Muscle of arm (tissue), 12 donors: ENCODE data around the gene WNT9A. TPM values are rescaled to one million over a fixed set of nuclear protein-coding genes. Genes with fewer than 3 reads are reported as not detected.
"Not testable (repeated sequence)": the region's sequence is repeated elsewhere in the genome, so short reads cannot be mapped to it uniquely, and the experiment has no call there.

Source experiments
- DNase-seq: peaks from one replicate; pipeline ENCODE4 v3.0.0-alpha.2; 2013
- polyA plus RNA-seq, 12 donors: library from polyadenylated mRNA; unstranded; fragments of 120-200 nt; gene quantifications; one replicate each; pipeline ENCODE4 v1.2.1, GENCODE V29; 2013; ENCODE audit not compliant: insufficient read length in 12 of 12

Gene WNT9A
- polyA plus RNA-seq, 12 donors = 3.5 to 15.2 (median 6.3) TPM; not detected in 1

GRCh38 chr1:227913396-227913763 lies 34.4 kb downstream of the WNT9A start:
- no peak for DNase-seq

DNA sequence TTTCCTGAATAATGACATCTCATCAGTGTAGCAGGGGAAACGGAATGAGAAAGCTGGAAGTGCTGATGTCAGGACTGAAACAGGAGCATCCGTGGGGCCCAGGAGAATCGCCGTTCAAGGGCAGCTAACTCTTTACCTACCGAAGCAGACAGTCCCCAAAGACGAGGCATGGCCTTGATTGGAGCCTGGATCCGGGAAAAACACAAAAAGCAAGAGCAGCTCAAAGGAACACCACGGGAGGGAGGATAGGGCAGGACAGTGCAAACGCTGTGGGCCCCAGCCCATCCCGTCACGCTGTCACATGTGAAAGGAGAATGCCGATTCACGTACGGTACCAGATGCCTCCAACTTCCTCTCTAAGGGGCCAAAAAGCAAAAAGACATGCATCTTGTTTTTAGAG lies 34.9 kb downstream of the WNT9A start:
- no peak for DNase-seq

GRCh38 chr1:227911376-227911775 lies 36.4 kb downstream of the WNT9A start:
- no peak for DNase-seq

DNA sequence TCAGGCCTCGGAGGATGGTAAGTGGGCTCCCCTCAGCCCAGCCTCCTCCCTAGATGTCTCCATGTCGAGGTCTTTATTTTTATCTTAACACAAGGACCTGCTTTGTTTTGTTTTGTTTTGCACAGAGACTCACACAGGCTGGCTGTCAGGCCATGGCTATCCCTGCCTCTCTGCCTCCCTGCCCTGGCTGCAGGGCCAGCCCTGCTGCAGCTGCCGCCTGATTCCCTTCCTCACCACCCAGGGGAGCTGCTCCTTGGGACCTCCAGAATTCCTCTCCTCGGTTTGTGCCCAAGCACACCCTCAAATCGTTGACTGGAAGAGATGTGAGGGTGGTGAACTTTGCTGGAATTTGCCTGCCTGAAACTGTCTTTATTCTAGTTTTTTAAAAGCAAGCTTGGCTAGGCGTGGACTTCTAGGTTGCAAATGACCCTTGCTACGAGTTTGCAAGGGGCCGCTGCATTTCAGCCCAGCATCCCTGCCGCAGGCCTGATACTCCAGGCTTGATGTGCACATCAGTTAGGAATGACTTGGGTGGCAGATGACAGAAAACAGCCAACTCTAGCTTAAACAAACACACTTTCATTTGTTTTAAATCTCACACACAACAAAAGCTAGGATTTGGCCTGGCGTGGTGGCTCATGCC lies 37.1 kb downstream of the WNT9A start:
- DNase-seq = no peak

- not testable (repeated sequence) for DNase-seq
Measured at GRCh38 chr1:227909923-227910328, 37.8 kb downstream of the WNT9A start.

DNA sequence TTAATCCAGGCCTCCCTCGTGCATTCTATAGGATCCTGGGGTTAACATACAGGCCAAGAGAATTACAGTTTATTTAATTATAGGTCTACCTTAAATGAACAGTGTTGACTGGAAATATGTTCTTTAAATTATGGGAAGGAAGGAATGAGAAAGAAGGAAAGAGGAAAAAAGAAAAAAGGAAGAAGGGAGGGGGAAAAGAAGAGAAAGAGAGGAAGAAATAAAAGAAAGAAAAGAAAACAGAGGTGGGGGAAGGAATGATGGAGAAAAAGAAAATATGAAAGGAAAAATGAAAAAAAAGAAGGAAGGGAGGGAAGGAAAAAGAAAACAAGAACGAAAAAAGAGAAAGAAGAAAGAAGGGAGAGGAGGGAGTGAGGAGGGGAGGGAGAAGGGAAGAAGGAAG lies 38.5 kb downstream of the WNT9A start:
- DNase-seq = no peak

GRCh38 chr1:227908359-227908758 lies 39.4 kb downstream of the WNT9A start:
- DNase-seq = no peak

DNA sequence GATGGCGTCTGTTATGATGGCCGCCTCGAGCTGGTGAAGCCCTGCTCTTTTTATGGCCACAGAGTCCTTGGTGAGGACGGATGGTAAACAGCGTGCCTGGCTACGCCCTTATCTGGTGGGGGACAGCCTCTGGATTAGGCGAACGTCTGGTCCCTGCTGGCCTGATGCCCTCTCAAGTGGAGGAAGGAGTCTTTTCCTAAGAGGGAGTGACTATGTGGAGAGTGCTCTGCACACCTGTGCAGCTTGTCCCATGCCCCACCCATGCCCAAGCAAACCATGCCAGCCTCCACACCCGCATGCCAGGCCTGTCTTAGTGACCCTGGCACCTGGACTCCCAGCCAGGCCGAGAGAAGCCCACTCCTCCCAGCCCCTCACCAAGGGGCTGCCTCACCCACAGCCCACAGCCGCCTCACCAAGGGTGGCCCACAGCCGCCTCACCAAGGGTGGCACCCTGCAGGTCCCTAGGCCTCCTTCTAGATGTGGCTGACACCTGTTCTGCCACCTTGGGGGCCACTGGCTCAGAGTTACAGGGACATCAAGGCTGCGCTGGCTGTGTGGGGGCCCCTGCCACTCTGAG lies 40.2 kb downstream of the WNT9A start:
- DNase-seq = no peak

DNA sequence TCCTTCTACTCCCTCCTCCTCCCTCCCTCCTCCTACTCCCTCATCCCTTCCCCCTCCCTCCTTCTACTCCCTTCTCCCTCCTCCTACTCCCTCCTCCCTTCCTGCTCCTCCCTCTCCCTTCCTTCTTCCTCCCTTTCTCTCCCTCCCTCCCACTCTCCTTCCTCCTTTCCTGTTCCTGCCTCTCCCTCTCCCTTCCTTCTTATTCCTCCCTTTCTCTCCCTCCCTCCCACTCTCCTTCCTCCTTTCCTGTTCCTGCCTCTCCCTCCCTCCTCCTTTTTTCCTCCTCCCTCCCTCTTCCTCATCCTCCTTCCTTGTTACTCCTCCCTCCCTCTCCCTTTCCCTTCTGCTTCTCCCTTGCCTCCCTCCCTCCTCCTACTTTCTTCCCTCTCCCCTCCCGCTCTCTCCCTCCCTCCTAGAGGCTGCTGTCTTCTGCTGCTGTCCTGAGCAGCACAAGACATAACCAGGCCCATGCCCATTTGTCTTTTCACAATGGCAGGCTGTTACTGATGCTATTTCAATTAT lies 41.1 kb downstream of the WNT9A start:
- DNase-seq = no peak

- DNase-seq = no peak
Measured at GRCh38 chr1:227905573-227906487, 41.9 kb downstream of the WNT9A start.

- no peak for DNase-seq
Measured at GRCh38 chr1:227904541-227905335, 43.0 kb downstream of the WNT9A start.

DNA sequence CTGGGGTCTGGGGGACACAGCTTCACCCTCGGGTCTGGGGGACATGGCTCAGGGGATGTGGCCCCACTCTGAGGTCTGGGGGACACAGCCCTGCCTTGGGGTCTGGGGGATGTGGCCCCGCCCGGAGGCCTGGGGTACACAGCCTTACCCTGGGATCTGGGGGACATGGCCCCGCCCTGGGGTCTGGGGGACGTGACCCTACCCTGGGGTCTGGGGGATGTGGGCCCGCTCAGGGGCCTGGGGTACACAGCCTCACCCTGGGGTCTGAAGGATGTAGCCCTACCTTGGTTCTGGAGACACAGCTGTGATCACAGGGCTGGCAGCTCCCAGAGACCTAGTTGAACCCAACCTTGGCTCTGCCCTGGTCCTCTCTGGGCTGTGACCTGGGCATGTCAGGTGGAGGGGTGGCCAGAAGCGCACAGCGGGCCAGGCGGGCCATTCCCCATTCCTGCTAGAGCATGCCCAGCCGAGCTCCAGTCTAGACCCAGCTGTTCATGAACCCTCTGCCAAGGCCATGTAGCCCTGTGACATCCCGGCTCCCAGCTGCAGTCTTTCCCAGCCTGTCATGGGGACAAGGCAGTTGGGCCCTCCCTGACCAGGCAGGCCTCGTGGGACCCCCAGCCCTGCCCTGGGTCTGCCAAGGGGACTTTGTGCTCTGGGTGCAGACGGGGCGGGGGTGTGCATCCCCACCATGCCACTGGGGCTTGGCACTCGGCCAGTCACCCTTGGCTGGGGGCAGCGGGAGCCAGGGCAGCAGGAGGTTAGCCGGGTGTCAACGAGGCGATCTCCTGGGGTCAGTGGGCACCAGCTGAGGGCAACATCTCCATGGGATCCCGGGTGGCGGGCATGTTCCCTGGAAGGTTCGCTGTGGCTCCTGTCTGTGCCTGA lies 43.9 kb downstream of the WNT9A start:
- DNase-seq = no peak

GRCh38 chr1:227903061-227903521 lies 44.6 kb downstream of the WNT9A start:
- no peak for DNase-seq

GRCh38 chr1:227902641-227902990 lies 45.1 kb downstream of the WNT9A start:
- no peak for DNase-seq

GRCh38 chr1:227901906-227902640 lies 45.7 kb downstream of the WNT9A start:
- no peak for DNase-seq

- no peak for DNase-seq
Measured at GRCh38 chr1:227901239-227901905, 46.4 kb downstream of the WNT9A start.

GRCh38 chr1:227900571-227901051 lies 47.1 kb downstream of the WNT9A start:
- DNase-seq = no peak

DNA sequence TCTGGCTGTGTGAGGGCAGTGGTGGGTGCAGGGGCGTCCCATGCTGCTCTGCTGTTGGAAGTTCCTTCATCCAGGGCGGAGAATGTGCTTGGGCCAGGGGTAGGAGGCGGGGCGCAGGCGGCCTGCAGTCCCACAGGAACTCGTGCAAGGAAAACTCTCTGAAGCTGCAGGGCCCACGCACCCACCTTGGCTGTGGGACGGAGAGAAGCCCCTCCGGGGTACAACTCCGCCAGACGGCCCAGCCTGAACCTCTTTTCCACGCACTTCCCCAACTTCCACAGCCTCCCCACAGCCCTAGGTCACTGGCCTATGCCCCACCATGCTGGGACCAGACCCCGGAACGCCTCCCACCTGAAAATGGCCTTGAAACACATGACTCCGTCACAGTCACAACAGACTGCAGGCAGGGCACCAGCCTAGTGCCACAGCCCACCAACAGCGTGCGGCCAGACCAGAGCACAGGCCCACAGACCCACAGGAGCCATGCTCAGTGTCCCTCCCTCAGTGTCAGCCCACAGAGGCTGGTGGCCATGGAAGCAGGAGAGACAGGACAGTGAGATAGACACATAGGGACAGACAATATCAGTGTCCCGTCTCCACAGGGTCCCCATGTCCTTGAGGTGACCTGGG lies 47.8 kb downstream of the WNT9A start:
- no peak for DNase-seq
